Measurements from ENCODE around the gene ABCC9. TPM values are rescaled to one million over a fixed set of nuclear protein-coding genes. Genes with fewer than 3 reads are reported as not detected.
"Not testable (repeated sequence)": the region's sequence is repeated elsewhere in the genome, so short reads cannot be mapped to it uniquely, and the experiment has no call there.

Gene ABCC9
- total and polyA plus RNA-seq, 9 donors, result 4.9 to 54.8 (median 19.0) TPM

GRCh38 chr12:21907948-21908837, 33.0 kb downstream of the ABCC9 start:
- H3K36me3 ChIP-seq, result no peaks in the 10 kb centered on the region
- H3K4me3 ChIP-seq, result no peak overlapping the region
- no peaks in the 10 kb centered on the region for H3K4me1 ChIP-seq (ENCODE audit: insufficient read depth)
- no peaks in the 10 kb centered on the region for H3K9me3 ChIP-seq
- intact Hi-C loops (cut with DNase I), result no loop called here
- no peak overlapping the region for H3K27ac ChIP-seq
- WGBS, 3 donors, result 81 to 89% (median 86%) methylated on average over 6 of the region's 6 CpGs
- no peak for TF ChIP-seq EP300 (IDR thresholded peaks at IDR 0.05)
- no peak for TF ChIP-seq CTCF (IDR thresholded peaks at IDR 0.05)
- TF ChIP-seq POLR2A (IDR thresholded peaks at IDR 0.05), result no peak
- no peaks in the 10 kb centered on the region for H3K27me3 ChIP-seq
- no peak for DNase-seq

DNA sequence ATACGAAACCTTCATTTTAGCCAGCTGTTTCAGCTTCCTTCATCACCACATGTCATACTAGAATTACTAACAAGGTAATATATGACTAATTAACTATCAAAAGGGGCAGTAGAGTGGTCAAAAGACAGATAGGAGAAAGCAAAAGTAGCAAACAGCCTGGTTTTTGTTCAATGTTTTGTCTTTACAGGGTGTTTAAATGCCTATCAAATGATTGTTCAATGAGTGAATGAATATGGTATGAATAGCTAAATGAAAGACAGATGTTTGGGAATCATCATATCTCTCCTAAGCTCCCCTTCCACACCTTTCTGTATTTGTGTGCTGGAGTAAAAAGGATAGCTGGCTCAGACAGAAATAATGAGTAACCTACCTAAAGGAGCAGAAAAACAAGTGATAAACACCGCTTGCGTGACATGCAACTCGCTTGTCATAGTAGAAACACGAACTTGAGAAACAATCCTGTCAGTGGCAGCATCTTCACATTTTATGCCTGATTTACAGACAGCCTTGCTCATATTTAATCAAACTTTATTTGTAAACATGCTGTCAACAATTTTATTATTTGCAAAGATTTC, 34.2 kb downstream of the ABCC9 start:
- no peaks in the 10 kb centered on the region for H3K36me3 ChIP-seq
- H3K4me3 ChIP-seq, result no peak overlapping the region
- 90 to 93% (median 93%) methylated on average over 5 of the region's 5 CpGs for WGBS, 3 donors
- intact Hi-C loops (cut with DNase I), result no loop called here
- no peaks in the 10 kb centered on the region for H3K9me3 ChIP-seq
- no peak for DNase-seq
- TF ChIP-seq EP300 (IDR thresholded peaks at IDR 0.05) (no peak), CTCF (IDR thresholded peaks at IDR 0.05) (no peak), POLR2A (IDR thresholded peaks at IDR 0.05) (no peak)
- H3K27ac ChIP-seq, result no peak overlapping the region
- no peaks in the 10 kb centered on the region for H3K27me3 ChIP-seq
- no peaks in the 10 kb centered on the region for H3K4me1 ChIP-seq (ENCODE audit: insufficient read depth)

DNA sequence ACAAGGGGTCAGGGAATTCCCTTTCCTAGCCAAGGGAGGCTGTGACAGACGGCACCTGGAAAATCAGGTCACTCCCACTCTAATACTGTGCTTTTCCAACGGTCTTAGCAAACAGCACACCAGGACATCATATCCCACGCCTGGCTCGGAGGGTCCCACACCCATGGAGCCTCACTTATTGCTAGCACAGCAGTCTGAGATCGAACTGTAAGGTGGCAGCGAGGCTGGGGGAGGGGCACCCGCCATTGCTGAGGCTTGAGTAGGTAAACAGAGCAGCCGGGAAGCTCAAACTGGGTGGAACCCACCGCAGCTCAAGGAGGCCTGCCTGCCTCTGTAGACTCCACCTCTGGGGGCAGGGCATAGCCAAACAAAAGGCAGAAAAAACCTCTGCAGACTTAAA, 41.7 kb downstream of the ABCC9 start:
- H3K4me3 ChIP-seq; intact Hi-C loops (cut with DNase I); H3K4me1 ChIP-seq (ENCODE audit: insufficient read depth); H3K27ac ChIP-seq; H3K36me3 ChIP-seq; H3K27me3 ChIP-seq; H3K9me3 ChIP-seq; DNase-seq: not testable (repeated sequence)
- WGBS, 3 donors, result 76 to 85% (median 81%) methylated on average over 7 to 9 of the region's 9 CpGs

GRCh38 chr12:21895651-21896050, 45.6 kb downstream of the ABCC9 start:
- 56 to 79% (median 78%) methylated on average over 2 of the region's 2 CpGs for WGBS, 3 donors
- TF ChIP-seq EP300 (IDR thresholded peaks at IDR 0.05) (no peak), CTCF (IDR thresholded peaks at IDR 0.05) (no peak), POLR2A (IDR thresholded peaks at IDR 0.05) (no peak)
- Histone ChIP-seq H3K27me3 (no peaks in the 10 kb centered on the region), H3K27ac (no peak overlapping the region), H3K4me3 (no peak overlapping the region), H3K9me3 (no peaks in the 10 kb centered on the region), H3K36me3 (no peaks in the 10 kb centered on the region), H3K4me1 (ENCODE audit: insufficient read depth) (peaks cover 4% of the 10 kb centered on the region)
- intact Hi-C loops (cut with DNase I), result no loop called here
- DNase-seq, result no peak

Data from ovary (tissue), 9 donors.